SK-N-SH treated with all-trans-retinoic acid at 6 μM for 48 hours (cell line): ENCODE data around the gene SLC36A3.

Experiments
- ATAC-seq: fragments of 200-7000 bp; cut with Tn5 transposase; 3 replicates; pipeline ENCODE4 v1.9.1; 2020; ENCODE audit warnings: mild to moderate bottlenecking, moderate library complexity
- ARNTL ChIP-seq: fragments of 450-650 bp; formaldehyde crosslinking; IDR thresholded peaks from 2 replicates; pipeline ENCODE4 v1.5.0; 2020; ENCODE audit warnings: low read depth, mild to moderate bottlenecking, moderate library complexity, borderline replicate concordance
- BACH2 ChIP-seq: fragments of 250-450 bp; sonication (Bioruptor Pico); IDR thresholded peaks from 2 replicates; pipeline ENCODE4 v1.9.0; 2021; ENCODE audit warnings: mild to moderate bottlenecking, borderline replicate concordance
- CREB5 ChIP-seq: fragments of 250-450 bp; sonication (Bioruptor Pico); IDR thresholded peaks from 2 replicates; pipeline ENCODE4 v1.5.1; 2020; ENCODE audit warnings: low read depth, mild to moderate bottlenecking, moderate library complexity
- CSDC2 ChIP-seq: fragments of 250-450 bp; sonication (Bioruptor Pico); IDR thresholded peaks from 2 replicates; pipeline ENCODE4 v1.5.0; 2020; ENCODE audit warnings: mild to moderate bottlenecking, moderate library complexity
- ESRRG ChIP-seq: fragments of 250-450 bp; sonication (Bioruptor Pico); IDR thresholded peaks from 2 replicates; pipeline ENCODE4 v1.6.1; 2021; ENCODE audit warnings: mild to moderate bottlenecking
- GLIS3 ChIP-seq: fragments of 250-450 bp; sonication (Bioruptor Pico); IDR thresholded peaks from 2 replicates; pipeline ENCODE4 v1.5.0; 2020; ENCODE audit warnings: mild to moderate bottlenecking, moderate library complexity
- ISL1 ChIP-seq: fragments of 250-450 bp; sonication (Bioruptor Pico); IDR thresholded peaks from 2 replicates; pipeline ENCODE4 v2.1.2; 2022; ENCODE audit warnings: mild to moderate bottlenecking, moderate library complexity
- OSR1 ChIP-seq: fragments of 250-450 bp; sonication (Bioruptor Pico); IDR thresholded peaks from 2 replicates; pipeline ENCODE4 v1.8.0; 2022; ENCODE audit warnings: moderate library complexity, mild to moderate bottlenecking, inconsistent platforms
- PATZ1 ChIP-seq: fragments of 250-450 bp; sonication (Bioruptor Pico); IDR thresholded peaks from 2 replicates; pipeline ENCODE4 v1.8.0; 2020; ENCODE audit warnings: mild to moderate bottlenecking, moderate library complexity, borderline replicate concordance
- POU6F1 ChIP-seq: fragments of 250-450 bp; sonication (Bioruptor Pico); IDR thresholded peaks from 2 replicates; pipeline ENCODE4 v1.8.0; 2021; ENCODE audit warnings: low read depth, mild to moderate bottlenecking, moderate library complexity, borderline replicate concordance
- SNAI2 ChIP-seq: fragments of 250-450 bp; sonication (Bioruptor Pico); IDR thresholded peaks from 2 replicates; pipeline ENCODE4 v1.5.0; 2020; ENCODE audit warnings: mild to moderate bottlenecking, moderate library complexity
- TOX ChIP-seq: fragments of 250-450 bp; sonication (Bioruptor Pico); IDR thresholded peaks from 2 replicates; pipeline ENCODE4 v1.8.0; 2021; ENCODE audit warnings: mild to moderate bottlenecking, moderate library complexity, borderline replicate concordance
- TSHZ2 ChIP-seq: fragments of 250-450 bp; sonication (Bioruptor Pico); IDR thresholded peaks from 2 replicates; pipeline ENCODE4 v1.5.0; 2020; ENCODE audit warnings: mild to moderate bottlenecking, moderate library complexity
- ZC3H10 ChIP-seq: fragments of 250-450 bp; sonication (Bioruptor Pico); IDR thresholded peaks from 2 replicates; pipeline ENCODE4 v1.5.1; 2021; ENCODE audit warnings: mild to moderate bottlenecking, moderate library complexity
- ZFP3 ChIP-seq: fragments of 250-450 bp; sonication (Bioruptor Pico); IDR thresholded peaks from 2 replicates; pipeline ENCODE4 v1.5.0; 2020; ENCODE audit warnings: mild to moderate bottlenecking, moderate library complexity
- ZFP30 ChIP-seq: fragments of 450-650 bp; formaldehyde crosslinking; IDR thresholded peaks from 2 replicates; pipeline ENCODE4 v1.5.0; 2022; ENCODE audit warnings: mild to moderate bottlenecking, moderate library complexity
- ZNF565 ChIP-seq: fragments of 450-650 bp; formaldehyde crosslinking; conservative IDR thresholded peaks from 2 replicates; pipeline ENCODE4 v1.5.0; 2020; ENCODE audit warnings: low read depth, mild to moderate bottlenecking, moderate library complexity
- ZNF8 ChIP-seq: fragments of 450-650 bp; formaldehyde crosslinking; IDR thresholded peaks from 2 replicates; pipeline ENCODE4 v1.5.0; 2020; ENCODE audit warnings: mild to moderate bottlenecking, moderate library complexity

Gene SLC36A3

GRCh38 chr5:151284392-151284967 lies 19.1 kb downstream of the SLC36A3 start (continued):
- TF ChIP-seq POU6F1 (CRISPR knock-in tag): no peak
- TF ChIP-seq ZNF565 (CRISPR knock-in tag): no peak

GRCh38 chr5:151283120-151283825 lies 20.3 kb downstream of the SLC36A3 start:
- TF ChIP-seq CREB5 (CRISPR knock-in tag): no peak
- no peak for TF ChIP-seq ARNTL (CRISPR knock-in tag)
- no peak for TF ChIP-seq ZNF8
- no peak for ATAC-seq

GRCh38 chr5:151281001-151281639 lies 22.4 kb downstream of the SLC36A3 start:
- no peak for TF ChIP-seq ARNTL (CRISPR knock-in tag)
- no peak for TF ChIP-seq PATZ1 (CRISPR knock-in tag)
- TF ChIP-seq ZFP30 (CRISPR knock-in tag): no peak
- TF ChIP-seq TSHZ2: no peak
- no peak for TF ChIP-seq ESRRG (CRISPR knock-in tag)
- TF ChIP-seq ZC3H10 (CRISPR knock-in tag): no peak
- TF ChIP-seq ZNF565 (CRISPR knock-in tag): no peak
- no peak for TF ChIP-seq ISL1
- TF ChIP-seq ZFP3: no peak
- TF ChIP-seq CSDC2 (CRISPR knock-in tag): no peak
- TF ChIP-seq TOX (CRISPR knock-in tag): no peak
- no peak for TF ChIP-seq OSR1 (CRISPR knock-in tag)
- TF ChIP-seq CREB5 (CRISPR knock-in tag): no peak
- no peak for TF ChIP-seq POU6F1 (CRISPR knock-in tag)
- TF ChIP-seq SNAI2 (CRISPR knock-in tag): no peak
- no peak for TF ChIP-seq GLIS3 (CRISPR knock-in tag)
- no peak for TF ChIP-seq BACH2
- no peak for TF ChIP-seq ZNF8
- no peak for ATAC-seq
